ENCODE data around the gene BAHD1.

- TF ChIP-seq POLR2A (IDR thresholded peaks at IDR 0.05) (no peak), CTCF (IDR thresholded peaks at IDR 0.05) (no peak)
Observed at GRCh38 chr15:40454904-40455391, 14.2 kb downstream of the BAHD1 start.
